Fibroblast of peridontal ligament (primary cell): ENCODE data around the gene AHCYL1.

Source experiments
- DNase-seq: peaks from one replicate; pipeline ENCODE4 v3.0.0-alpha.2; 2010; ENCODE audit errors: extremely low read depth

Gene AHCYL1

GRCh38 chr1:110060662-110061060 is 76.1 kb downstream of the AHCYL1 start:
- no peak for DNase-seq

- DNase-seq, result no peak
Observed at GRCh38 chr1:110061341-110061740, 76.8 kb downstream of the AHCYL1 start.

GRCh38 chr1:110062612-110063011 is 78.0 kb downstream of the AHCYL1 start:
- DNase-seq, result no peak

GRCh38 chr1:110063781-110064180 is 79.2 kb downstream of the AHCYL1 start:
- no peak for DNase-seq

- DNase-seq, result no peak
Observed at GRCh38 chr1:110064576-110065337, 80.2 kb downstream of the AHCYL1 start.

- DNase-seq, result no peak
Observed at GRCh38 chr1:110065841-110066240, 81.3 kb downstream of the AHCYL1 start.

- no peak for DNase-seq
Observed at GRCh38 chr1:110067479-110067892, 82.9 kb downstream of the AHCYL1 start.

- DNase-seq, result no peak
Observed at GRCh38 chr1:110067893-110068645, 83.5 kb downstream of the AHCYL1 start.

- DNase-seq, result no peak
Observed at GRCh38 chr1:110068646-110069403, 84.3 kb downstream of the AHCYL1 start.

GRCh38 chr1:110069404-110070281 is 85.1 kb downstream of the AHCYL1 start:
- no peak for DNase-seq

- DNase-seq, result no peak
Observed at GRCh38 chr1:110070282-110070669, 85.7 kb downstream of the AHCYL1 start.

- DNase-seq, result no peak
Observed at GRCh38 chr1:110070671-110071242, 86.2 kb downstream of the AHCYL1 start, which contains the start of gene ALX3. ALX3 (minus strand) TSS chr1:110070672; CDS start chr1:110070612, 60 bp downstream.
